H1 (cell line): ENCODE measurements around the gene INPP4A. TPM values are rescaled to one million over a fixed set of nuclear protein-coding genes. Genes with fewer than 3 reads are reported as not detected.

Experiments used
- CTCF ChIA-PET: fragments of 300-600 bp; sonication (Branson Sonifier 250); formaldehyde crosslinking; loops from one replicate; lab custom pipeline; 2021; ENCODE audit not compliant: partially characterized antibody; lab: Charles Lee
- POLR2A ChIA-PET: fragments of 300-600 bp; sonication (Branson Sonifier 250); formaldehyde crosslinking; loops from one replicate; lab custom pipeline; 2021; ENCODE audit warnings: inconsistent platforms; ENCODE audit not compliant: partially characterized antibody; lab: Charles Lee
- DNase-seq, 2 experiments: peaks; one replicate each; pipeline versions ENCODE4 v3.0.0 to v3.0.0-alpha.2; 2010 to 2022; ENCODE audit warnings: low spot score in 2 of 2, low read depth in 1 of 2, mixed read lengths in 1 of 2
- FAIRE-seq: peaks from 2 replicates; lab custom pipeline; 2011; peaks lifted over from hg19 to GRCh38; lab: Jason Lieb, UNC
- H2AFZ ChIP-seq: 2 replicates; pipeline ENCODE4 v1.8.1; 2012; ENCODE audit warnings: low read length, inconsistent platforms
- H2AK5ac ChIP-seq: 2 replicates; pipeline ENCODE4 v1.6.1; 2013; ENCODE audit warnings: low read depth, low read length
- H2BK120ac ChIP-seq: replicated peaks from 2 replicates; pipeline ENCODE3; 2013; ENCODE audit warnings: low read depth, low read length, inconsistent platforms
- H2BK12ac ChIP-seq: 2 replicates; pipeline ENCODE4 v1.6.1; 2013; ENCODE audit warnings: low read depth, low read length
- H2BK15ac ChIP-seq: 2 replicates; pipeline ENCODE4 v1.6.1; 2013; ENCODE audit warnings: low read length
- H2BK20ac ChIP-seq: 2 replicates; pipeline ENCODE4 v1.6.1; 2013; ENCODE audit warnings: low read length
- H2BK5ac ChIP-seq: 2 replicates; pipeline ENCODE4 v1.6.1; 2013; ENCODE audit warnings: low read depth, low read length
- H3K14ac ChIP-seq: 2 replicates; pipeline ENCODE4 v1.6.1; 2013; ENCODE audit warnings: inconsistent platforms; ENCODE audit not compliant: insufficient read length
- H3K18ac ChIP-seq: 2 replicates; pipeline ENCODE4 v1.6.1; 2013; ENCODE audit warnings: low read length; ENCODE audit errors: extremely low read depth
- H3K23ac ChIP-seq: 2 replicates; pipeline ENCODE4 v1.6.1; 2013; ENCODE audit warnings: inconsistent platforms; ENCODE audit not compliant: insufficient read length
- H3K23me2 ChIP-seq: 2 replicates; pipeline ENCODE4 v1.6.1; 2013; ENCODE audit warnings: low read depth, low read length
- H3K27ac ChIP-seq: 2 replicates; pipeline ENCODE4 v1.6.1; 2011; ENCODE audit warnings: low read depth, low read length, inconsistent platforms
- H3K27me3 ChIP-seq, 4 experiments: replicated peaks in 1 of 4; 1 replicate in 1 of 4; 2 replicates in 3 of 4; pipeline versions ENCODE4 v1.6.1 to v1.8.1; 2011 to 2013; ENCODE audit warnings: low read length in 3 of 4, mild to moderate bottlenecking in 3 of 4, inconsistent platforms in 2 of 4, mixed read lengths in 2 of 4, moderate library complexity in 1 of 4; ENCODE audit not compliant: control insufficient read depth in 3 of 4, insufficient read depth in 3 of 4; ENCODE audit errors: extremely low read depth in 1 of 4
- H3K36me3 ChIP-seq, 4 experiments: 2 replicates each; pipeline versions ENCODE4 v1.6.1 to v1.8.1; 2011 to 2013; ENCODE audit warnings: mild to moderate bottlenecking in 4 of 4, low read length in 3 of 4, moderate library complexity in 2 of 4, control low read depth in 1 of 4, inconsistent platforms in 1 of 4; ENCODE audit not compliant: insufficient read depth in 4 of 4, control insufficient read depth in 2 of 4
- H3K4ac ChIP-seq: replicated peaks from 2 replicates; pipeline ENCODE3; 2013; ENCODE audit warnings: low read length, low read depth, mixed read lengths, inconsistent platforms; ENCODE audit not compliant: insufficient read length
- H3K4me1 ChIP-seq, 4 experiments: replicated peaks in 1 of 4; 1 replicate in 1 of 4; 2 replicates in 3 of 4; pipeline versions ENCODE4 v1.6.1 to v1.8.1; 2011 to 2013; ENCODE audit warnings: low read length in 3 of 4, inconsistent platforms in 2 of 4, mixed read lengths in 1 of 4; ENCODE audit not compliant: insufficient read depth in 4 of 4, control insufficient read depth in 3 of 4
- H3K4me2 ChIP-seq, 2 experiments: 2 replicates each; pipeline versions ENCODE4 v1.6.1 to v1.8.1; 2011 to 2013; ENCODE audit warnings: low read depth in 2 of 2, low read length in 2 of 2, control low read depth in 1 of 2, inconsistent platforms in 1 of 2, mild to moderate bottlenecking in 1 of 2; ENCODE audit not compliant: insufficient read depth in 1 of 2
- H3K4me3 ChIP-seq, 4 experiments: fragments of 200-600, 300-600 bp in 1 of 4; sonication (generic), shearing (Covaris generic), sonication (Bioruptor Twin) in 1 of 4; 2 replicates each; pipeline versions ENCODE4 v1.5.1 to v1.8.1; 2011 to 2016; ENCODE audit warnings: low read length in 4 of 4, low read depth in 3 of 4, control low read depth in 2 of 4, inconsistent platforms in 2 of 4, mild to moderate bottlenecking in 2 of 4, mixed read lengths in 1 of 4, moderate library complexity in 1 of 4; ENCODE audit not compliant: insufficient read depth in 2 of 4; ENCODE audit errors: extremely low read depth in 1 of 4
- H3K56ac ChIP-seq: replicated peaks from 2 replicates; pipeline ENCODE3; 2013; ENCODE audit warnings: low read depth, mild to moderate bottlenecking, mixed read lengths, low read length, inconsistent platforms; ENCODE audit not compliant: insufficient read length
- H3K79me1 ChIP-seq: 2 replicates; pipeline ENCODE4 v1.6.1; 2013; ENCODE audit warnings: low read depth, low read length, control low read depth
- H3K79me2 ChIP-seq, 2 experiments: 2 replicates each; pipeline versions ENCODE4 v1.6.1 to v1.8.1; 2012 to 2013; ENCODE audit warnings: low read length in 2 of 2, mild to moderate bottlenecking in 2 of 2, inconsistent platforms in 1 of 2; ENCODE audit not compliant: insufficient read depth in 2 of 2, control insufficient read depth in 1 of 2
- H3K9ac ChIP-seq, 4 experiments: replicated peaks in 1 of 4; 1 replicate in 1 of 4; 2 replicates in 3 of 4; pipeline versions ENCODE4 v1.6.1 to v1.8.1; 2011 to 2013; ENCODE audit warnings: low read depth in 3 of 4, low read length in 3 of 4, control low read depth in 2 of 4, mild to moderate bottlenecking in 2 of 4, moderate library complexity in 2 of 4, inconsistent platforms in 1 of 4; ENCODE audit errors: extremely low read depth in 1 of 4
- H3K9me3 ChIP-seq, 2 experiments: 2 replicates each; pipeline versions ENCODE4 v1.6.1 to v1.8.1; 2012 to 2013; ENCODE audit warnings: mild to moderate bottlenecking in 2 of 2, moderate library complexity in 2 of 2, control low read depth in 1 of 2, inconsistent platforms in 1 of 2, low read depth in 1 of 2, low read length in 1 of 2, mixed read lengths in 1 of 2; ENCODE audit not compliant: insufficient read depth in 2 of 2
- H4K20me1 ChIP-seq, 2 experiments: replicated peaks in 1 of 2; 2 replicates each; pipeline versions ENCODE3 to v1.8.1; 2011 to 2013; ENCODE audit warnings: inconsistent platforms in 2 of 2, low read length in 2 of 2, mild to moderate bottlenecking in 1 of 2; ENCODE audit not compliant: insufficient read depth in 2 of 2, control insufficient read depth in 1 of 2
- H4K5ac ChIP-seq: 2 replicates; pipeline ENCODE4 v1.6.1; 2013; ENCODE audit warnings: low read length, low read depth, mixed read lengths, inconsistent platforms; ENCODE audit not compliant: insufficient read length
- H4K8ac ChIP-seq: 2 replicates; pipeline ENCODE4 v1.8.0; 2013; ENCODE audit warnings: mild to moderate bottlenecking, moderate library complexity, low read length, inconsistent platforms; ENCODE audit not compliant: insufficient read depth; ENCODE audit errors: extremely low read depth
- H4K91ac ChIP-seq: replicated peaks from 2 replicates; pipeline ENCODE3; 2013; ENCODE audit warnings: low read length, mixed read lengths, inconsistent platforms; ENCODE audit not compliant: insufficient read length
- CBX5 ChIP-seq: fragments of 300-800, 300-1000 bp; sonication (generic); IDR thresholded peaks from 2 replicates; pipeline ENCODE4 v1.7.1; 2016; ENCODE audit warnings: antibody characterized with exemption, low read length, low read depth
- CTBP2 ChIP-seq: IDR thresholded peaks from 2 replicates; pipeline ENCODE4 v1.7.0; 2011; ENCODE audit warnings: borderline replicate concordance, mild to moderate bottlenecking, moderate library complexity, mixed read lengths, low read length; ENCODE audit not compliant: insufficient read depth, insufficient read length
- EP300 ChIP-seq, 2 experiments: IDR thresholded peaks; 1 replicate in 1 of 2; 2 replicates in 1 of 2; pipeline ENCODE4 v1.6.1; 2011 to 2012; ENCODE audit warnings: low read depth in 2 of 2, low read length in 2 of 2, mild to moderate bottlenecking in 2 of 2, borderline replicate concordance in 1 of 2, inconsistent platforms in 1 of 2, moderate library complexity in 1 of 2
- JUND ChIP-seq: IDR thresholded peaks from 2 replicates; pipeline ENCODE4 v1.6.1; 2011; ENCODE audit warnings: mild to moderate bottlenecking, improper control_type of control experiment, low read length
- POLR2AphosphoS5 ChIP-seq: IDR thresholded peaks from 2 replicates; pipeline ENCODE4 v1.6.1; 2011; ENCODE audit warnings: low read depth, low read length
- SP4 ChIP-seq: IDR thresholded peaks from 2 replicates; pipeline ENCODE4 v1.6.1; 2012; ENCODE audit warnings: low read length, inconsistent platforms
- TCF12 ChIP-seq: IDR thresholded peaks from 2 replicates; pipeline ENCODE4 v1.6.1; 2011; ENCODE audit warnings: low read depth, mild to moderate bottlenecking, low read length
- WGBS, 2 experiments: shearing (Covaris generic) in 1 of 2; methylation state at CpG; one replicate each; pipeline versions ENCODE4 v1.1.6 to v1.1.7; 2013 to 2015; ENCODE audit warnings: low lambda C conversion rate in 2 of 2, mixed read lengths in 2 of 2, inconsistent platforms in 1 of 2, low coverage in 1 of 2, missing lambda C conversion rate in 1 of 2; ENCODE audit not compliant: insufficient replicate concordance in 2 of 2, insufficient coverage in 1 of 2, insufficient read length in 1 of 2; ENCODE audit errors: extremely low coverage in 1 of 2, missing lambda C conversion rate in 1 of 2; 5-methylcytosine and 5-hydroxymethylcytosine counted together
- polyA plus RNA-seq, 7 experiments: library from polyadenylated mRNA; depleted of rRNA in 3 of 7; stranded (reverse) in 5 of 7; unstranded in 2 of 7; fragments of >200 nt in 5 of 7; fragments of 200-250 nt in 2 of 7; gene quantifications; 1 replicate in 5 of 7; 2 replicates in 1 of 7; 4 replicates in 1 of 7; pipeline versions ENCODE4 v1.2.1 to v1.2.3, GENCODE V29; 2011 to 2013; ENCODE audit warnings: missing spikeins in 2 of 7, mixed read lengths in 2 of 7
- total RNA-seq: library from RNA; stranded (reverse); fragmentation: NEBNext Ultra II Directional; extraction: Animal tissue kit (Norgen Biotek cat#: 25700); gene quantifications from 2 replicates; pipeline ENCODE4 v1.2.1, GENCODE V29; 2021

The INPP4A gene
- total and polyA plus RNA-seq, 2 of the 8 experiments (the other 6 are each of a cell fraction or from before 2014, with no cell fraction given), result 25.6 to 34.3 TPM

DNA sequence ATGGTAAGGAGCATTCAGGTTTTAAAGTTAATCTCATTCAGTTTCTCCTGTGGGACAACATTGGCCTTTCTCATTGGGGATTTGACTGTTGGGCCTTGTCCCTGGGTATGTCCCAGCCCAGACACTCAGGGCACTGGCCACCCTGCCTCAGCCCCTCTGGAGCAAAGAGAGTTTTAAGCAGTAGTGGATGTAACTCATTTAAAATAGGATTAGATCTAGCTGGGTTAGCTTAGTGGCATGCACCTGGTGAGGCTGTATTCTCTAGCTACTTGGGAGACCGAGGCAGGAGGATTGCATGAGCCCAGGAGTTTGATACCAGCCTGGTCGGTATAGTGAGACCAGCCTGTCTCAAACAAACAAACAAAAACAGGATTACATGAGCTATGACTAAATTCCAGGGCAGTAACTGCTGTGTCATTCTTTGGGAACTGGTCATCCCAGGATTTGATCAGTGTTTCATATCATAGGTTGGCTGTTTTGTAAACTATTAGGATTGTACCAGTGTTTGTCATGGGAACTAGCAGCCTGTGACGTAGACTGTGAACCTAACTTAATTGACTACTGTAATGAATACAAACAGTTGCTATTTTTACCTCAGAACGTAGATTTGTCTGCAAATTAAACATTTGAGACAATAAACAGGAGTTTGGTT, 12.5 kb downstream of the INPP4A start:
- no peak overlapping the region for H3K4me3 ChIP-seq
- ChIA-PET POLR2A (interaction anchor here (1.5 kb wide), 1 partner anchor 13 kb away, joined by 5 read pairs; no protein-coding TSS in a partner anchor), CTCF (interaction anchor here (0.8 to 3.0 kb wide), 5 partner anchors 10 to 45 kb away, joined by 3 to 10 read pairs (median 4); no protein-coding TSS in a partner anchor)
- H2BK5ac ChIP-seq, result no peak overlapping the region
- H2AK5ac ChIP-seq, result no peak overlapping the region
- H3K4me1 ChIP-seq, result peaks cover 10 to 40% (median 20%) of the 10 kb centered on the region in 4 experiments
- H3K36me3 ChIP-seq, result peaks cover 0 to 4% (median 0%) of the 10 kb centered on the region in 4 experiments; a peak in 1 of 8 replicates
- WGBS, 2 experiments, result 89% methylated on average over 4 of the region's 4 CpGs; no CpG with 5 or more reads in 1 of the 2 experiments
- DNase-seq, result no peak
- no peak overlapping the region for H3K23ac ChIP-seq
- no peak overlapping the region for H4K5ac ChIP-seq
- no peak overlapping the region for H3K4me2 ChIP-seq
- H4K91ac ChIP-seq, result no peak overlapping the region
- H3K14ac ChIP-seq, result no peak overlapping the region
- H3K79me1 ChIP-seq, result peaks cover 30% of the 10 kb centered on the region
- peaks cover 2 to 93% of the 10 kb centered on the region in 2 experiments; a peak in 3 of 4 replicates for H3K79me2 ChIP-seq
- H3K56ac ChIP-seq, result no peak overlapping the region
- no peak overlapping the region for H3K9ac ChIP-seq
- H2AFZ ChIP-seq, result no peak overlapping the region
- no peak overlapping the region for H2BK15ac ChIP-seq
- H3K23me2 ChIP-seq, result no peaks in the 10 kb centered on the region
- no peaks in the 10 kb centered on the region for H3K27me3 ChIP-seq
- H3K27ac ChIP-seq, result no peak overlapping the region
- no peak overlapping the region for H3K18ac ChIP-seq
- H2BK12ac ChIP-seq, result no peak overlapping the region
- no peak overlapping the region for H4K8ac ChIP-seq
- no peak for FAIRE-seq
- H3K4ac ChIP-seq, result no peak overlapping the region
- no peak overlapping the region for H2BK20ac ChIP-seq
- peaks cover 5 to 23% of the 10 kb centered on the region in 2 experiments for H4K20me1 ChIP-seq
- no peaks in the 10 kb centered on the region for H3K9me3 ChIP-seq
- no peak for TF ChIP-seq JUND
- TF ChIP-seq POLR2AphosphoS5, result no peak
- no peak for TF ChIP-seq SP4
- TF ChIP-seq EP300 (IDR thresholded peaks at IDR 0.05; ENCODE audit: borderline replicate concordance in 1 of 2, low read depth in 2 of 2, low read length in 2 of 2), result no peak
- no peak for TF ChIP-seq CBX5
- TF ChIP-seq CTBP2, result no peak
- no peak for TF ChIP-seq TCF12
- no peak overlapping the region for H2BK120ac ChIP-seq
